Fibroblast of mammary gland (primary cell): ENCODE data around the gene STK25.

Experiments
- DNase-seq: peaks from one replicate; pipeline ENCODE4 v3.0.0-alpha.2; 2010; ENCODE audit warnings: low read depth
- H3K4me3 ChIP-seq: 2 replicates; pipeline ENCODE4 v1.5.1; 2011; ENCODE audit warnings: low read depth, mild to moderate bottlenecking, low read length, moderate library complexity; ENCODE audit not compliant: control insufficient read depth
- CTCF ChIP-seq: conservative IDR thresholded peaks from 2 replicates; pipeline ENCODE4 v1.5.1; 2011; ENCODE audit warnings: low read depth, low read length, inconsistent platforms; ENCODE audit not compliant: control insufficient read depth, insufficient read depth

STK25 gene

GRCh38 chr2:241517297-241517696 is 8.9 kb upstream of the STK25 start:
- DNase-seq: no peak
- no peak overlapping the region for H3K4me3 ChIP-seq
- TF ChIP-seq CTCF: no peak

- H3K4me3 ChIP-seq: no peak overlapping the region
- TF ChIP-seq CTCF: no peak
- DNase-seq: no peak
These were observed 8.2 kb upstream of the STK25 start for GRCh38 chr2:241516520-241516965.

- no peak for TF ChIP-seq CTCF
- no peak overlapping the region for H3K4me3 ChIP-seq
- no peak for DNase-seq
These were observed 6.8 kb upstream of the STK25 start for GRCh38 chr2:241514986-241515737.

GRCh38 chr2:241514553-241514952 is 6.2 kb upstream of the STK25 start:
- no peak for TF ChIP-seq CTCF
- DNase-seq: no peak
- no peak overlapping the region for H3K4me3 ChIP-seq

GRCh38 chr2:241511091-241511741 is 2.8 kb upstream of the STK25 start:
- DNase-seq: no peak
- TF ChIP-seq CTCF: no peak
- no peak overlapping the region for H3K4me3 ChIP-seq

GRCh38 chr2:241509155-241509784 is 886 bp upstream of the STK25 start:
- peak overlapping the region; percentile 50 for H3K4me3 ChIP-seq
- no peak for DNase-seq
- no peak for TF ChIP-seq CTCF
